HG02981 (cell line): Measurements from ENCODE around the gene GABRB1.

Source experiments
- ATAC-seq: cut with Tn5 transposase; IDR thresholded peaks from one replicate; pipeline ENCODE4 v1.9.1; 2021; ENCODE audit warnings: mild to moderate bottlenecking, moderate library complexity; ENCODE audit not compliant: unreplicated experiment

Gene GABRB1

DNA sequence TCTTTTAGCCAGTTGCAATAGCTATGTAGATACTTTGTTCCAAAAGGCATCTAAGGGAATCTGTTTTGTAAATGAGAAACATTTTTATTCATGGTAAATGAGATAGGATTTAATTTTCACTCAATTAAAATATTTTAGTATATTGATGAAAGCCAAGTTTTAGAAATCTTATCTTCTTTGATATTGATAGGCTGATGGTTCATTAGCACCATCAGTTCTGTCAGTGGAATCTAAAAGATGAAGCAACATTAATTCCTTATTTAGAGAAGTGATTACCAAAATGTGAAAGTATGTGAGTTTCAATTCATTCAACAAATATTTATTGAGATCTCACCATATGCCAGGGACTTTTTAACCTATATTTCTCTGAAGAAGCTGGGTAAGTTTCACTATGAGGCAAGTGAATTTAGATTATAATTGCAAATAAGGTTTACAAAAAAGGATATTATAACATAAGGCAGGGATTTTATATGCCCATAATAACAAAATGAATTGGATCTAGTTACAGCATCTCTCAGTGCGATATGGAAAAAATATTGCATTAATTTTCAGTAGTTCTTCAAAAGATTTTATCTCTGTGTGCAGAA is 79.3 kb downstream of the GABRB1 start:
- no peak for ATAC-seq

DNA sequence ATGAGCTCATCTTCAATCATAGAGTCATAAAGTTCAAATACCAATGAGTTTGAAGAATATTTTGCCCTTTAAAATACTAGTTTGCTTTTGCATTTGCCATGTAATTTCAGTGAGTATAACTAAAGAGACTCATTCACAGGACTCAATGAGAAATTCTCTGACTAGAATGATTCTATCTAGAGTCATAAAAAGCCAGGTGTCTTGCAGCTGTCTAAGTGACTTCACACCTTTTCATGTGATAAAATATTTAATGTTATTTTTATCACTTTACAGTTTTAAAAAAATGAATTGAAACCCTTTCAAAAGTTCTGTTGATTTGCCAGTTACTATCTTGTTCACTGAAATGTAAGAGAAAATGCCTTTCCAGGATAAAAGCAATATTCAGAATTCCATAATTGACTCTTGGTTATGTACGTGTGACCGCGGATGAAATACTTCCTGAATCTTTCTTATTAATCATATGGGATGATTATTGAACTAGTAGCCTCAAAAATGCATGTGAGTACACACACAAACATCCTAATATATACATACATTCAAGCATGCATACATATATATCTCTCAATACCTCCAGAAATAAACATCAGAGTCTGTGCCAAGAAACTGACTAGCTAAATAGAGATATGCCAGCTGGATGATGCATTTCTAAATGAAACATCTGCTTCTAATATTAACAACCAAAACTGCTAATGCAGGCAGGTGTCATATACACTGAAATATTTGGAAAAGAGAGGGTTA is 87.0 kb downstream of the GABRB1 start:
- ATAC-seq: no peak

DNA sequence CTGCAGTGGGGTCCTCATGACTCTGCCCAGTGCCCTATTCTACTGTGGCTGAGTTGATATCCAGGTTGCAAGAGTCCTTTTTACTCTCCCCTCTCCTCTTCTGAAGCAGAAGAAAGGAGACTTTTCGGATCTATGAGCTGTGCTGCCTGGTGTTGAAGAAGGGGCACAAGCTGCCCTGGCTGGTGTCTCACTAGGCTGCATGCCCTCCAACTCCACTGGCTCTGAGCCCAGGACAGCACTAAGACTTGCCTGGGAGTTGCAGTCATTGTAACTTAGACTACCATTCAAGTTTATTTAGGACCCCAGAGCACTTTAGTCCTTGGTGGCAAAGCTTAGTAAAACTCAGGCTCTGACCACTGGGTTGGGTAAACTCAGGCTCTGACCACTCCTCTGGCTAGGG is 89.4 kb downstream of the GABRB1 start:
- no peak for ATAC-seq

DNA sequence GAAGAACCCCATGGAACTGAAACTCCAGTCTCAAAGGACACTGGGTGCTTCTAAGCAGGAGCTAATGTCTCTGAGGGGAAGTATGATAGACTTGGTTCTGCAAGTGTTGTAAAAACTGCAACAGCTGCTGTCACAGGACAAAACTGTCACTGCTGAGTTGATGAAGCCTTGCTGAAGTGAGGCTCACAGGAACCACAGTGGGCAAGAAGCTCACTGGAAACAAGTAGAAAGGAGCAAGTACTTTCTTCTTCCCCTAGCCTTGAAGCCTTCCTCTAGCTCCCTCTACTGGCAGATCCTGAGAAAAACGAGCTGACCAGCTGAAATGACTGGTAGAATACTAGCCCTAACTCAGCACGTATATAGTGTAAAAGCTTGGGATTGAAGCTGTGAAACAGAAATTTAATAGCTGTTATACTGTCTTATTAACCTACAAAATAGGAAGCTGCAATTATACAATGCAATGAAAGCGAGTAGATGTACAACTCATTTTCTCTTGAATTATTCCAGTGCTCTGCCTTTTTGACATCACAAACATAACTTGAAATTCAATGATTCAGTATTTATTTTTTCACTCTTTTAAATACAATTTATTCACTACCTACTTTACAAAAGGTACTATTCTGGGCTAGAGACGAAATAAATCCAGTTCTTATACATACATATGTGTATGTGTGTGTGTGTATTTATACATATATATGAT is 91.4 kb downstream of the GABRB1 start:
- ATAC-seq: peak; percentile 93

DNA sequence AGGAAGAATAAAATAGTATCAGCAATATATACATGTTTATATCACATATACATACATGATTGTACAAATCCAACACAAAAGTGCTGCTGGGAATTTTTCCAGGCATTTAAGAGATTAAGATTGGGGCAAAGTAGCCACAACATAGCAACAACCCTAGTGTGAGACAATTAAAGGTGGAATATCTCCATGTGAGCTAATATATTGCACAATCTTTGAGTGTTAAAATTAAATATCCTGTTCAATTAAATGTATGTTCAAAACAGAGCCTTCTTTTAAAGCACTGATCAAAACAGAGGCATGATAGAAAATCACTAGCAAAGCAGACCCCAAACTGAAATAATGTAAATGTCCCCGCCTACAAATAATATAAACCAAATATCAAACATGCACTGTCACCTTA is 97.6 kb downstream of the GABRB1 start:
- ATAC-seq: no peak

DNA sequence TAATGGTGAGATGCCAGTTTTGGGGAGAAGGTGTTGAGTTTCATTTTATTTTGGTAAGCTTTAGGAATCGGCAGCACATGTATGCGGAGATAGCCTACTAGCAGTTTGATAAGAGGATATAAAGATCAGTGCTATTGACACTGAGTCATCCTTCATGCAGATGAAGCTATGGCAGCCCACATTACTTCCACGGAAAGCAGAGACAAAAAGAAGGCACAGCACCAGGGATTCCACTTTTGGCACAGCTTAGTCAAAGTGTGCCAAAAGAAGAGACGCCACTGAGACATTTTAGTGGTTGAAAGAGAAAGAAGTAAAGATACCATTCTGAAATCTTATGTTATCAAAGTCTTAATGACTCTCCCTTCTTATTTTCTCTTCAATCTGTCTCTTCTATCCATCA is 103.8 kb downstream of the GABRB1 start:
- ATAC-seq: no peak

DNA sequence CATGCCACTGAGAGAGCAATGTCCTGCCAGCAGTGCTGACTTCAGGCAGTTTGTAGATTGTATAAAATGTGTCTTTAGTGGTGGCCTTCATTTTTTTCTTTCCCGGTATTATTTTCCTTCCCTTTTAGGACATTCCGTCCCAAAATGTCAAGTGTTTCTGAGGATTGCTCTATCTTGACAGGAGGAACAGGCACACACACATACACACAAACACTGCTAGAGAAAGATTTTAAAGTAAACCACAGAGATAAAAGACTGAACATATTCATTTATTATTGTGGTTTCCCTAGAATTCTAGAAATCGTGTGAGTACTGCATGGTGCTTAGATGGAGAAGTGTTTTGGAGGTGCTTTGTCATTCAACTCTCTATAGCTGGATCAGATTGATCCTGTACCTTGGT is 111.9 kb downstream of the GABRB1 start:
- no peak for ATAC-seq

DNA sequence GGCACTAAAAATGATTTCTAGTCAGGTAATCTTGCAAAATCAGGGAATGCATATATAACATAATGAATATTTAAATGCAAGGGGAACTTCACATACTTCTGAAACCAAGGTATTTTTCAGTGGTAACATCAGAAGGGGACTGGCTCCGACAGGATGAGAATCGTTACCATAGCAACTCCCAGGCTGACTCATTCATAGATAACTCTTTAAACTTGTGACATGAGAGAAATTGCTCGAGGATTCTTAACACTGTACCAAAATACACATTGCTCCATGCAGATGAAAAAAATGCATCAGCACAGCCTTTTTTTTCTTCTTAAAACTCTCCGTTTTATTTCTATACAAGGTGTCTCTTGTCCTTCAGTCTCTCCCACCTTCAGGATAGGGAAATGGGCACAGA is 114.3 kb downstream of the GABRB1 start:
- ATAC-seq: peak; percentile 99

DNA sequence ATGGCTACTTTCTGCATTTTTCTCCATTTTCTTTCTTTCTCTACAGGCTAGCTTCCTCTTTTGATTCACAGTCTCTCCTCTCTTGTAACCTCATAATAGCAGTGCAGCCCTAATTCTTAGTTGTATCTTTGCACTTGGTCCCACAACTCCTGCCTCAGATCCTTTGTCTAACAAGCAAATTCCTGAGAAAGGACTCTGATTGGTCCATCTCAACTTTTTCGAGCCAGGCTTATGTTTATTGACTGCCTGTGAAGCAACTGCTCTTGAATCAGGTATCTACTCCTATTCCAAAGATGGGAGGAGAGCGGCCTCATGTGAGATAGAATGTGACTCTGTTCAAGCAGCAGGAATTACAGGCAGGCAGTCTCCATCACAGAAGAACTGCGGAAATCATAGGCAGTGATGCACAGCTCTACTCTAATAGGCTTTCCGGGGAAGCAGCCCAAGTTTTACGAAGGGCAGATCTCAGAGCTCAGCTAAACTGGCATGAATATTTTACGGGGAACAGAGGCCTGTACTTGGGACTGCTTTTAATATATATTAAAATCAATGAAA is 123.5 kb downstream of the GABRB1 start:
- ATAC-seq: no peak

DNA sequence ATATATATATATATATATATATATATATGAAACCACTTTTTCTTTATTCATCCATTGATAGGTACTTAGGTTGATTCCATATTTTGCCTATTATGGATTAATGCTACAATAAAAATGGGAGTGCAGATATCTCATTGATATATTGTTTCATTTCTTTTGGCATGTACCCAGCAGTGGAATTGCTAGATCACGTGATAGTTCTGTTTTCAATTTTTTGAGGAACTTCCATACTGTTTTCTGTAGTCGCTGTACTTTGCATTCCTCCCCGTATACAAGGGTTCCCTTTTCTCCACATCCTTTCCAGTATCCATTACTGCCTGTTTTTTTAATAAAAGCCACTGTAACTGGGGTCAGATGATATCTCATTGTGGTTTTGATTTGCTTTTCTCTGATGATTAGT is 124.6 kb downstream of the GABRB1 start:
- no peak for ATAC-seq

DNA sequence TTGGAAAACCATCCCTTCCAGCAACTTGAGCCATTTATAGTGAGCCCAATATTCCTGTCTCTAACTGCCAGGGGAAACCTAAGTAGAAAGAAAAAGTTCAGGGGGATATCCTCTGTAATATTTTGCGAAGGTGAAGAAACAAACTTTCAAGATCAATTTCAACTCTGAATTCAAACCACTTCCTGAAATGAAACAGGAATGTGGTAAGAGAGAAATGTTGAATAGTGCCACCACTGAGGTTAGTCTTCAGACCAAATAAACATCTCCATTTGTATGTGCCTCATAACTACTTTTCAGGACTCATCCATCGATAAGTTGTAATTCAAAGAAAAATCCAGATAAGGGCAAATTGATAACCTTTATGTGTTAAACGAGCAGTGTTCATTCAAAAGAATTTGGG is 128.7 kb downstream of the GABRB1 start:
- no peak for ATAC-seq

DNA sequence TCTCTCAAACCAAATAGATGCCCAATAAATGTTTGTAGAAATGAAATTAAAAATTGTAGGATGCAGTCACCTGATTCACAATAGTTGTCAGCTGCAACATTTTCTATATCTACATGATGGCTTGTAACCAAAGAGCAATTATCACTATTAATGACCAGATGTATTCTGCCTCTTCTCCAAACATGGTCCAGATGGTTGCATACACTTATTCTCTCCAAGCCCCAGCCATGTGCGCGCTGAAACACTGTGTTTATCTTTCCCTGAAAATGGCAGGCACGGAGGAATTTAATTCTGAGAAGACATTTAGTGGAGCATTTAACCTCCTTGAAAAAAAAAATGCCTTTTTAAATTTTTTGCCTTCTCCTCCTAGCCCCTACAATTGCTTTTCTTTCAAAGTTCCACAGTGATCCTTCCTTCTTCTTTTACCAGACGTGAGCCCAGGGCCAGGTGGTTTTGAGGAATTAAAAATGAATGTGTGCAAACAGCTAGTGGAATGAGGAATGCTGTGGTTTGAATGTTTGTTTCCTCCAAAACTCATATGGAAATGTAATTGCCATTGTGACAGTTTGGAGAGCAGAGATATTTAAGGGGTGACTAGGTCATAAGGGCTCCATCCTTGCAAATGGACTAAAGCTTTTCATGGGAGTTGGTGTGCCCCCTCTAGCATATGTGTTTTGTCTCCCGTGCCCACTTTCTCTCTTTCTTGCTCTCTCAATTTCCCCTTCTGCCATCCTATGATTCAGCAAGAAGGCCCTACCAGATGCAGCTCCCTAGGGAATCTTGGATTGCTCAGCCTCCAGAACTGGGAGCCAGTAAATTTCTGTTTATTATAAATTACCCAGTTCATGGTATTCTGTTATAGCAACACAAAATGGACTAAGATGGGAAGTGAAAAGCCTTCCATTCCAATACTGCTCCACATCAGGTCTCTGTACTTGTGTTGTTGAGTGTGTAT is 136.0 kb downstream of the GABRB1 start:
- ATAC-seq: no peak

DNA sequence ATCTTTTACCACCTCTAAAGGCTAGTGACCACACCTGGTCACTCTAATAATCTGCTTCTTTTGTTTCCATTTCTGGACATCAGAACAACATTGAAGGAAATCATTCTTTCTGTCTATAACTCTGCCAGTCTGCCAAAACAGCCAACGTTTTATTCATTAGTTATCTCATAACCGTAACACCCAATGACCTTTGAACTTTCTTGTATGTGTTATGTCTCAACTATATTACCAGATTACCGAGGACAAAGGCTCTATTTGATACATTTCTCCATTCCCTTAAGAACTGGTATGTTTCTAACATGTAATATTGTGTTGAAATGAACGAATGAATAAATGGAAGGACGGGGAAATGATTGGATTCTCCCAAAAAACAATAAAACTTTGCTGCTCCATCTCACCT is 152.7 kb downstream of the GABRB1 start:
- no peak for ATAC-seq

DNA sequence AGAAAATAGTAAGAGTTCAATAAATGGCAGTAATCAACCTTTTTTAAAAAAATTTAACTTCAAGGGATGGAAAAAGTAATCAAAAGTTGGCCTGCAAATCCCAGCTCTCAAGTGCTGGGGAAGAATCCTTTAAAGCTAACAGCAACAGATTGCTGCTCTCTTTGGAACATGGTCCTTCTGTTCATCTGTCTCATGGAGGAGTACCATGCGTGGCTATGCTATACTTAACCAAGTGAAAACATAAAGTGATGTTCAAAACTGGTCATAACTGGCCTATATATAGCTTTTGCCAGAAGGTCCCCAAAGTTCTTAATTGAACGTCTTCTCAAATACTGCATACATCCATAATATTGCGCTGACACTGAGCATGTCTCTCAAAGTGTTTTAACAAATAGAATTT is 154.4 kb downstream of the GABRB1 start:
- no peak for ATAC-seq

DNA sequence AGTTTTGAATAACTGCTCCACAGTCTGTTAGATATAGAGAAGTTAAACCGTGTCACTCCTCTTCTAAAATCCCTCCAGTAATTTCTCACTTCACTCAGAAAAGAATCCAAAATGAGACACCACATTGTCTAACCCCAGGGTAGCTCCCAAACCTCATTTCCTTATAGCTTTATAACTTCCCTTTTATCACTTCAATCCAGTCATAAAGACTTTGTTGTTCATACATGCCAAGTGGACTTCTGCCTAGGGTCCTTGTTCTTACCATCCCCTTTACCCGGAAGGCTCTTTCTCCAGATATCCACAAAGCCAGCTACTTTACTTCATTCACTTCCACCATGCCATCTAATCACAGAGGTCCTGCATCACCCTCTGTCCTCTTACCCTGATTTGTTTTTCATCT is 156.2 kb downstream of the GABRB1 start:
- no peak for ATAC-seq

DNA sequence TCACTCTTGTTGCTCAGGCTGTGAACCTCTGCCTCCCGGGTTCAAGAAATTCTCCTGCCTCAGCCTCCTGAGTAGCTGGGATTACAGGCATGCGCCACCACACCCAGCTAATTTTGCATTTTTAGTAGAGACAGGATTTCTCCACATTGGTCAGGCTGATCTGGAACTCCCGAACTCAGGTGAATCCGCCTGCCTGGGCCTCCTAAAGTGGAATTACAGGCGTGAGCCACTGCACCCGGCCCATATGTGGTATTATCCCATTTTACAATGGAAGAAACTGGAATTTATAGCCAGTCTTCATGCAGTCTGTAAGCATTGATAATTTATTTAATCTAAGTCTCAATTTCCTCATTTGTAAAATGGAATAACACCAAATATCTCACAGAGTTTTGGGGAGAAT is 161.8 kb downstream of the GABRB1 start:
- ATAC-seq: no peak

DNA sequence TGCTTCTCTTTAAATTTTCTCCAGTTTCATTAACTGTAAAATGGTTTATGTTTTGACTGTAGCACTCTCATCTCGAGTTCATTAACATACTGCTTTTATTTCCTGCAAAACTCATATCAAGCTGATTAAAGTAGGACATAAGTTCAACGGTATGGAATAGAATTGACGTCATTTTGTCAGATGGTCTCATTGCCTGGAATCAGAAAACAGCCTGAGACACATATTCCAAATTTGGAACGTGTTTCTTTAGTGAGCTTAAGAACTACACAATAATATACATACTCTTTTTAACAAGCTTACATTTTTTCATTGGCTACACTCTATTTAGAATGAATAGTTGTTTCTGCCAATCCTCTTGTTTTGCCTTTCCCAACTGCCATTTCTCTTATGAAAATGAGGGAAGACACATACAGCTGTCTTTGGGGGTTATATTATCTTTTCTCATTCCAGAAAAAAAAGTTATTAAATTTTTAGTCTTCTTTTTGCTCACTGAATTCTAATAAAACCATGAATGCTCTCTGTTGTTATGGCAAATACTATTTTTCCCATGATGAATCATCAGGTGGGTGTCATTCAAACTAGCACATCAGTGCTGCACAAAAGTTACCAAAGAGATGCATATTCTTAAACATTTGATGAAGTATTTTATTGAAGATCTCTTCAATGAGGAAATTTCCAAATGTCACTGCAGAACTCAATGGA is 162.8 kb downstream of the GABRB1 start:
- no peak for ATAC-seq

DNA sequence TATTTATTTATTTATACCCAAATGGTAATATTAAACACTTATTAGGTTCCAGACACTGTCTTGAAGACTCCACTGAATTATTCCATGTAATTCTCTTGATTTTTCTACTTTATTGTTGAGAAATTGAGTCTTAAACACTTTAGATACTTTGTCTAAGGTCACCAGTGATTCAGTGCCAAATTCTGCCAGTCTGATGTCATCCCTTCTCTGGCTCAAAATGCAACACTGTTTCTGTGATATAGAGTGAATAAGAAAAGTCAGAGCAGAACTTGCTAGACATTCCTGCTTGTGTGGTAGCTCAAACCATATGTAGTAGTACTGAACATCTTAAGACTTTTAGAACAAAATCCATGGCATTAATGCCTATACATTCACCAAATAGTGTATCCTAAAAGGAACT is 164.3 kb downstream of the GABRB1 start:
- no peak for ATAC-seq

DNA sequence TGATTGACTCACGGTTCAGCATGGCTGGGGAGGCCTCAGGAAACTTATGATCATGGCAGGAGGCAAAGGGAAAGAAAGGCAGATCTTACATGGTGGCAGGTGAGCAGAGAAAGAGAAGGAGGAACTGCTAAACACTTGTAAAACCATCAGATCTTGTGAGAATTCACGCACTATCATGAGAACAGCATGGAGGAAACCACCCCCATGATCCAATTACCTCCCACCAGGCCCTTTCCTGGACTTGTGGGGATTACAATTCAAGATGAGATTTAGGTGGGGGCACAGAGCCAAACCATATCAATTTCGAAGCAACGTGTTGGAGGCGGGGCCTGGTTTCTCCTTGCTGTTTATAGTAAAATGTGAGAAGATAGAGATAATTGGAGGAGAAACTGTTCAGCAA is 167.4 kb downstream of the GABRB1 start:
- ATAC-seq: no peak

DNA sequence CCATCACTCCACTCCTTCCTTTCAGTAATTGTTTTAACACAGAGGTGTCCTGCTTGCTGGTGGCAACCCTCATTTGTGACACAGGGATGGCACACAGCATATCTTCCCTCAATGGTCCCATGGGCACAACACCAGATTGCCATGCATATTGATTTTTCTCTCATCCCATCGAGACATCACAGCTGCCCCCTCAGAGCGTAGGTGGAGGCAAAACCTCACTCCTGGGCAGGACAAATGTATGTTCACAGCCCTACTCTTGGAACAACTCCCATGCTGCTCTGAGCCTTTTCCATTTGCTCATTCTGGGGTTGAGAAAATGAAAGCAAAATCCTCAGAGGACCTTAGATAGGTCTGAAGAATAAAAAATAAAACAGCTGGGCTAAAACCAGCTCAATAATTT is 172.2 kb downstream of the GABRB1 start:
- no peak for ATAC-seq
